T-helper 2 cell treated with Interferon-gamma antibody and Interleukin-4, amounts not matched to agents 100 ng/mL and 5 ng/mL, for 36 hours (primary cell): ENCODE results near the gene PHEX. TPM values are rescaled to one million over a fixed set of nuclear protein-coding genes. Genes with fewer than 3 reads are reported as not detected.

Experiments used
- intact Hi-C: fragments of 100-400 bp; cut with micrococcal nuclease; formaldehyde crosslinking; loops from one replicate; pipeline ENCODE4 v1.15.1; 2023
- total RNA-seq: library from RNA; stranded (reverse); gene quantifications from 2 replicates; pipeline ENCODE4 v1.2.3, GENCODE V29; 2022

PHEX gene
- total RNA-seq, 1 donor from 2014 or later: 0.18 TPM

DNA sequence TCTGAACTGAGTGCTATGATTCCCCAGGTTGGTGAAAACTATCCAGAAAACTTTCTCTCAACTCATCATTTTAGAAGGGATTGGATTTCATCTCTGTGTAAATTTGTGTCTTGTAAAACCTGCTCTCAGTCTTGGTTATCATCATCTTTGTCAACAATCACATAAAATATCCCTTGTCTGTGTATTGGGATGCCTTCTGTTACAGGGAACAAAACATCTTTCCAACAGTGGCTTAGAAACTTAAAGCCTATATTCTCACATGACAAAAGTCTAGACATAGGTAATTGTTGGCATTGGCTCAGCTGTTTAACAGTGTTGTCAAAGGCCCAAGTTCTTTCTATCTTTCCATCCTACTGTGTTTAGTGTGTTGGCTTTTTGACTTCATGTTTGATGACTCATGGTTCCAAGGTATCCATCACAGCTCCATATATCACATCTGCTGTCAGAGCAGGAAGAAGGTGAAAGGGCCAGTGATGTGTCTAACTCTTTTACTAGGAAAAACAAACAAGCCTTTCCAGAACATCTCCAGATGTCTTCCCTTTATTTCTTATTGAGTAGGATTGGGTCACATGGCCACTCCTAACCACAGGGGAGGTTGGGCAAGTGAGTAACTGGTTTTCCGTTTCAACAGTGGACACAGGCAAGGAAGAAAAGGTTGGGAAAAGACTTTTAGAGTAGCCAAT is 65.0 kb downstream of the PHEX start:
- intact Hi-C loops: loop anchor here (10.0 kb wide), 1 partner anchor 58 kb away; no protein-coding TSS in a partner anchor

GRCh38 chrX:22105231-22105630 is 73.1 kb downstream of the PHEX start:
- intact Hi-C loops: no loop called here

DNA sequence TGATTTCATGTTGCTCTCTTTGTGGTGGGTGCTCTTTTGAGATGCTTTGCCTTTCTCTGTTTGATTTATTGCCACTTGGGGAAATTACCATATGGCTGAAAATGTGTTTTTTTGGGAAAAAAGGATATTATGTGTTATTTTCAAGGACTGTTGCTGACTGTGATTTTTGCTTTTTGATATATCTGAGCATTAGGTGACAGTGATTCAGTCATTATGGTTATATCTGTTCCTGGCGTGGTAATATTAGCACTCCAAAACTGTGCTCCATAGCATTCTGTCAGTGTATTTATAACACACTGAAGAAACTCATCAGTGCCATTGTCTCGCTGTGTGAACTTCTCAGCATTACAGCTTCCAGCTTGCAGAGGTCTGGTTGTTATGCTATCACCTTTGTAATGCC is 73.8 kb downstream of the PHEX start:
- intact Hi-C loops: no loop called here

DNA sequence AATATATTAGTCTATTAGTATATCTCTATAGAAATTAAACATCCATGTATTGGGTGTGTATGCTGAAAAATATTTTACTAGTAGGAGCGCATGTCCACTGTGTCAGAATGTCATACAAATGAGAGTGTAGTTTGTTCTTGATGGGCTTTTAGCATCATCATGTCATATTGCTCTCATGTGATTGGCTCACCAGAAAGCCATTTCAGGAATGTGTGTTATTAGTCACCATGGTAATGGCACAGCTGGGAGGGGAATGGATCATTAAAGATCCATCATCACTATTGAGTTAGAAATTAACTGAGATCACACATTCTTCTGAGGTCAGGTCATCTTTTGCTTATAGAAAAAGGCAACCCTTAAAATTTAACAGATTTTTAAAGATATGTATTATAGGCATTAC is 77.3 kb downstream of the PHEX start:
- intact Hi-C loops: no loop called here

- intact Hi-C loops: no loop called here
These were observed 78.8 kb downstream of the PHEX start for GRCh38 chrX:22110729-22111494.

- intact Hi-C loops: no loop called here
These were observed 84.8 kb downstream of the PHEX start for GRCh38 chrX:22116605-22117546.

DNA sequence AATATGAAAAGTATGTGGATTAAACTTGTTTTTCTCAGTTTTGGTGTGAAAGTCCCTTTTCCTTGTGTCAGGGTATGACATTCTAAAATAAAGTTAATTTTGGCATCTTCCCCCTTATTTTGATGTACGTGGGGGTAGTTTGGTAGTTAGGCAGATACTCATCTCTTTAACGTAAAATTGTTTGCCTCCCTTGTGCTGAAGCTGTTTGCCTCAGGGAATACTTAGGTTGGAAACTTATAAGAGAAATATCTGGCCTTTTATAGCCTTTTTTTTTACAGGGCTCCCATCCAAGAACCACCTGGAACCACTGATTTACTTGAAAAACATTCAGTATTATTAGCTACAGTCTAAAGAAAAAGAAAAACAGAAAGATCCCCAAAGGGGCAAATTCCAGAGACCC is 85.5 kb downstream of the PHEX start:
- intact Hi-C loops: no loop called here

DNA sequence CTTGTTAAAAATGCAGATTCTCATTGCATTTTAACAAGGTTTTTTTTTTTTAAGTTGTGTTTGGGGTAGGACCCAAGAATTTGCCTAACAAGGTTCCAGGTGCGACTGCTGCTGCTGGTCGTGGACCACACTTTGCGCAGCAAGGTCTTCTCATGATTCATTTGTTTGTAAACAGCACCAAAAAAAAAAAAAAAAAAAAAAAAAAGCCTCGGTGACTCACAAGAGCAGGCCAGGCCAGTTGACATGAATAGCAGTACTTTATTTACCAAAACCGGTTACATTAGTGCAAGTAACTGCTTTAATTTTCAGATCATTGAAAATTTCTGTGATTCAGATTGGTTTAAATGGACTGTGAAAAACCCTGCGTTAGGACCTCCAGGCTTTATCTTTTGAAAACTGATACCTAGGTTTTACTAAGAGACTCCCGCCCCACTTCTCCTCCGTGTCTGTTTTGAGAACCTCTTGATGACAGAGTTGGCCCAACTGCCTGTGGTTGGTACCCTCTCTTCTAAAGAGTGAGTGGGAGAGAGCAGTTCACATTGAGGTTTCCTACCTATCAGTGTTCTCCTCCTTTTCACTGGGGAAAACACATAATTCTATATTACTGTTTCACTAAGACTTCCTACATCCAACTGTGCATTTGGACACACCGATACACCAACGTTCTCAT is 86.2 kb downstream of the PHEX start:
- intact Hi-C loops: no loop called here

DNA sequence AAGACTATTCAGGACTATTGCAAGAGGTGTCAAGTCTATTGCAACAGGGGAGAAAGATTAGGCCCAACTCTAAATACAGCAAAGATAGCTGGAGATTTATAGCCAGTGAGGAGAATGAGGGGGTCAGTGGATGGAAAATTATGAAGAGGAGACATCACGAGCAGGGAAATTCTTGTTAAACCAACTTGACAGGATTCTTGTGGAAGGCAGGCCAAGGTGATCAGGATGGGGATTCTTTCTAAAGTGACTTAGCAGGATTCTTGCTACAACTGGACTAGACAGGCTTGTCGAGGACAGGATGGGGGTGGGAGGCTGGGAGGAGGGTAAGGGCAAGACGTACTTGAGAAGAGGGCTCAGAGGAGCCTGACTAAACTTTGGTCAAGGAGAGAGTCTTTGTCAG is 89.0 kb downstream of the PHEX start:
- intact Hi-C loops: no loop called here

DNA sequence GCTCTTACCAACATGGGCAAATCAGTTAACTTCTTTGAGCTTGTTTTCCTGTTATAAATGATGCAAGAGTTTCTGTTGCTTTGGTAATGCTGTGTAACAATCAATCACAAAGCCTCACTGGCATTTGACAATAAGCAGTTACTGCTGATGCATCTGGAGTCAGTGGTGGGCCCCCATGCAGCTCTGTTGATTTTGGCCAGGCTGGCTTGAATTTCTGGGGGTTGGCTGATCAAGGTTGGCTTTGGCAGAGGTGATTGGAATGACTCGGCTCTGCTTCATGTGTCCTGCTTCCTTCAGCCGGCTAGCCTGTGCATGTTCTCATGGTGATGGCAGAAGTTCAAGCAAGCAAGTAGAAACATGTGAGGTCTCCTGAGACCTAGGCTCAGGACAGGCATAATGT is 90.4 kb downstream of the PHEX start:
- intact Hi-C loops: no loop called here

DNA sequence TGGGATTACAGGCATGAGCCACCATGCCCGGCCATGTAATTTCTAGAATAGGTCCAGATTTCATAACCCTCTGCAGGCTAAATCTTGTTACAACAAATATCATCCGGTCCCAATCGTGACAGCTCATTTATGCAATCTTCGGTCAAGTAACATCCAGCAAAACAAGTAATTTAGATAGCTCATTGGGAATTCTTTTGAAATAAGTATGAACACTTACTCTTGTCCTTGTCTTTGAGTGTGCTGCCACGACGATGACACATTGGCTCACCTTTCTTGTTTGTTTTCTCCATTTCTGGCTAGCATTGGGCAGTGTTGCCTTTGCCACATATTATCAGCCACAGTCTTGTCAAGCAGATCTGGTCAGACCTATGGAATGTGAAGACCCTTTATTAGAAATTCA is 92.0 kb downstream of the PHEX start:
- intact Hi-C loops: no loop called here

- intact Hi-C loops: no loop called here
These were observed 93.4 kb downstream of the PHEX start for GRCh38 chrX:22125481-22125880.

GRCh38 chrX:22126327-22126726 is 94.2 kb downstream of the PHEX start:
- intact Hi-C loops: no loop called here

- intact Hi-C loops: no loop called here
These were observed 96.8 kb downstream of the PHEX start for GRCh38 chrX:22128961-22129360.

DNA sequence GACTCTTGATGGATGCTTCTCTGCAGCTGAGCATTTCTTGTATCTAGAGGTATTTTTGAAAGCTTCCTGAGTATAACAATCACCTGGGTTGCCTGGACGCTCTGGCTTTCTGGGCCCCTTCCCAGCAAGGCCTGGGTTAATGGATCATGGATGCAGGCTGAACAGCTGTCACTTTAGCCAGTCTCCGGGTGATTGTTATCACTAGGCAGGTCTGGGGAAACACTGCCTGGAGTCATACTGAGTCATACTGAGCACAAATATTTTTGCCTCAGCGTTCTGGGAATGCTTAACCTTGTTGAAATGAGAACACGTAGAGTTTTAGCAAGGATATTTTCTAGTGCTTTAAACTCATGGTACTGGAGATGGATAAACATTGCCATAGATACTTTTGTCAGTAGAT is 102.6 kb downstream of the PHEX start:
- intact Hi-C loops: loop anchor here (2.0 kb wide), 1 partner anchor 150 kb away; no protein-coding TSS in a partner anchor

DNA sequence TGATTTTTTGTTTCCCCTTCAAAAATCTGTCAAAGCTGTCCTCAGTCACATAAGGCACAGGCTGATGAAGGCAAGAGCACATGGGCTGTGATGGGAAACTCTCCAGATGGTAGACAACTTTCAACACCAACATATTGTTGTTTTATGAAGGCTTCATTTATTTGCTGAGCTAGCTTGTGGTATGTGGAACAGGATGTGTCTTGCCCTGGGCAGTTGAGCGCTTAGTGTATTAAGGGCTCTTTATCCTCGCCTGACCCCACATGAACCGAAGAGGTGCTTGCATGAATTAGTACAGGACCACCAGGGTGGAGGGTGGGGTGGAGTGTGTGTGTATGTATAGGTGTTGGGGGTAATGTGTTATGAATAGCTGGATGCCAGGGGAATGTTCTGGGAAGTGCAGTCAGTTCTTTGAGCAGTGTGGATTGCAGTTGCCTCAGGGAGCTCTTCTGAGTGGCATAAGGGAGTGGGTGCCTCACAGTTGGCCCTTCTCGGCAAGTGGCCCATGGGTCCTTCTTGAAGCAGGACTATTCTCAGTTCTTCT is 103.1 kb downstream of the PHEX start:
- intact Hi-C loops: loop anchor here (2.0 kb wide), 1 partner anchor 150 kb away; no protein-coding TSS in a partner anchor

- intact Hi-C loops: loop anchor here (1.0 to 2.0 kb wide), 3 partner anchors 56 to 613 kb away; no protein-coding TSS in a partner anchor
These were observed 104.0 kb downstream of the PHEX start for GRCh38 chrX:22135994-22136684.

DNA sequence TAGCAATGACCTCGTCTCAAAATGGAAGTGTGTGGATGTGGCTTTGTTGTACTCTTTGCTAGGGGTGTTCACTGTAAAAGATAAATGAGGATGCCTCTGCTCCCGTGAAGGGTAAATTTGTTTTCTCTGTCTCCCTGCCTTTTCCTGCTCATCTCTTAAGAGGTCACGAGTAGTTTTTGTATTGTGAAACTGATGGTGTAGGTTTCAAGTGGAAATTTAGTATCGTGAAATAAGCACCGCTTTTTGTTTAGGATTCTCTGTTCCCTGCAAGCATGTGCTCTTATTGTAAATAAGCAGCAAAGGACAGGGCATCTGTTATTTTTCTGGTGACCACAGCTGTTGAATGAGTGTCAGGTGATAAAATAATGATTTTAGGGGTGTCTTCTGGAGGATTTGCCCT is 104.6 kb downstream of the PHEX start:
- intact Hi-C loops: loop anchor here (1.0 to 2.0 kb wide), 2 partner anchors 56 to 612 kb away; no protein-coding TSS in a partner anchor

- intact Hi-C loops: no loop called here
These were observed 107.7 kb downstream of the PHEX start for GRCh38 chrX:22139822-22140221.
